Mesendoderm (in vitro differentiated cells): ENCODE measurements around the gene ISOC2.
"Not testable (repeated sequence)": the region's sequence is repeated elsewhere in the genome, so short reads cannot be mapped to it uniquely, and the experiment has no call there.

ENCODE experiments used
- DNase-seq: peaks from one replicate; pipeline ENCODE4 v3.0.0; 2013
- H2AK5ac ChIP-seq: 2 replicates; pipeline ENCODE4 v1.6.1; 2013; ENCODE audit warnings: low read length, inconsistent platforms
- H2BK120ac ChIP-seq: 2 replicates; pipeline ENCODE4 v1.6.1; 2013; ENCODE audit warnings: low read depth, mild to moderate bottlenecking, low read length, moderate library complexity, mixed read lengths
- H2BK15ac ChIP-seq: replicated peaks from 2 replicates; pipeline ENCODE4 v1.6.1; 2013; ENCODE audit warnings: low read depth, mild to moderate bottlenecking, moderate library complexity
- H2BK5ac ChIP-seq: 2 replicates; pipeline ENCODE4 v1.6.1; 2013; ENCODE audit warnings: low read length, inconsistent platforms
- H3K18ac ChIP-seq: 2 replicates; pipeline ENCODE4 v1.6.1; 2013; ENCODE audit warnings: mild to moderate bottlenecking, low read length, mixed read lengths
- H3K23ac ChIP-seq: one replicate; pipeline ENCODE4 v1.6.1; 2013; ENCODE audit warnings: low read length
- H3K27ac ChIP-seq: 2 replicates; pipeline ENCODE4 v1.5.1; 2013; ENCODE audit warnings: low read depth, mild to moderate bottlenecking, inconsistent platforms, low read length, moderate library complexity
- H3K27me3 ChIP-seq: 2 replicates; pipeline ENCODE4 v1.6.1; 2013; ENCODE audit warnings: low read length, control low read depth, mild to moderate bottlenecking, inconsistent platforms; ENCODE audit not compliant: insufficient read depth, poor library complexity
- H3K36me3 ChIP-seq: 2 replicates; pipeline ENCODE4 v1.6.1; 2013; ENCODE audit warnings: low read length, inconsistent platforms; ENCODE audit not compliant: control insufficient read depth, insufficient read depth
- H3K4ac ChIP-seq: one replicate; pipeline ENCODE4 v1.6.1; 2013; ENCODE audit warnings: low read depth, mild to moderate bottlenecking, low read length, moderate library complexity
- H3K4me1 ChIP-seq: 2 replicates; pipeline ENCODE4 v1.6.1; 2013; ENCODE audit warnings: low read depth, low read length, inconsistent platforms; ENCODE audit not compliant: control insufficient read depth
- H3K4me2 ChIP-seq: 2 replicates; pipeline ENCODE4 v1.6.1; 2013; ENCODE audit warnings: low read length
- H3K4me3 ChIP-seq: 2 replicates; pipeline ENCODE4 v1.5.1; 2013; ENCODE audit warnings: mild to moderate bottlenecking, low read length
- H3K56ac ChIP-seq: one replicate; pipeline ENCODE4 v1.6.1; 2013; ENCODE audit warnings: low read length
- H3K79me1 ChIP-seq: 2 replicates; pipeline ENCODE4 v1.6.1; 2013; ENCODE audit warnings: low read length, inconsistent platforms
- H3K79me2 ChIP-seq: 2 replicates; pipeline ENCODE4 v1.6.1; 2013; ENCODE audit warnings: mild to moderate bottlenecking, low read length; ENCODE audit not compliant: control insufficient read depth, insufficient read depth
- H3K9ac ChIP-seq: 2 replicates; pipeline ENCODE4 v1.6.1; 2013; ENCODE audit warnings: low read length, inconsistent platforms
- H4K5ac ChIP-seq: one replicate; pipeline ENCODE4 v1.6.1; 2013; ENCODE audit warnings: low read length
- H4K8ac ChIP-seq: one replicate; pipeline ENCODE4 v1.6.1; 2013; ENCODE audit warnings: low read depth, mild to moderate bottlenecking, control low read depth, low read length, moderate library complexity
- WGBS: extraction: QIAGEN DNeasy Blood & Tissue Kit; methylation state at CpG from one replicate; pipeline ENCODE4 v1.1.7; 2013; ENCODE audit warnings: low lambda C conversion rate, missing lambda C conversion rate; ENCODE audit not compliant: insufficient coverage; ENCODE audit errors: extremely low coverage; 5-methylcytosine and 5-hydroxymethylcytosine counted together

ISOC2 gene

GRCh38 chr19:55496820-55497219, 35.4 kb upstream of the ISOC2 start:
- H3K36me3 ChIP-seq, H3K9ac ChIP-seq, H3K4me2 ChIP-seq, H2BK5ac ChIP-seq, H3K27ac ChIP-seq, H2BK15ac ChIP-seq, H4K8ac ChIP-seq, DNase-seq, H3K27me3 ChIP-seq, H3K18ac ChIP-seq, H2AK5ac ChIP-seq, H3K4me3 ChIP-seq, H3K23ac ChIP-seq, H3K56ac ChIP-seq, H3K4me1 ChIP-seq, H3K79me1 ChIP-seq, H4K5ac ChIP-seq, H3K79me2 ChIP-seq, H3K4ac ChIP-seq, H2BK120ac ChIP-seq: not testable (repeated sequence)
- no CpG with 5 or more reads among the region's 10 CpGs for WGBS

- Histone ChIP-seq H3K79me1 (no peaks in the 10 kb centered on the region), H3K36me3 (no peaks in the 10 kb centered on the region), H3K23ac (no peak overlapping the region), H3K79me2 (no peaks in the 10 kb centered on the region), H4K8ac (no peak overlapping the region), H3K4me1 (no peaks in the 10 kb centered on the region), H2AK5ac (no peak overlapping the region), H3K27me3 (no peaks in the 10 kb centered on the region), H3K56ac (no peak overlapping the region), H2BK5ac (no peak overlapping the region), H4K5ac (no peak overlapping the region), H3K9ac (no peak overlapping the region), H3K4me2 (no peak overlapping the region), H3K27ac (no peak overlapping the region), H3K18ac (no peak overlapping the region), H2BK15ac (no peak overlapping the region), H3K4me3 (no peak overlapping the region), H2BK120ac (no peak overlapping the region), H3K4ac (no peak overlapping the region)
- no CpG with 5 or more reads among the region's 11 CpGs for WGBS
- DNase-seq: peak; percentile 55
Measured at GRCh38 chr19:55495646-55496349, 34.4 kb upstream of the ISOC2 start.

- H3K27me3 ChIP-seq: no peaks in the 10 kb centered on the region
- H3K4me1 ChIP-seq: no peaks in the 10 kb centered on the region
Measured at GRCh38 chr19:55494172-55494761, 32.8 kb upstream of the ISOC2 start.

GRCh38 chr19:55493645-55494171, 32.3 kb upstream of the ISOC2 start:
- no peak overlapping the region for H3K9ac ChIP-seq
- no peak overlapping the region for H4K5ac ChIP-seq
- whole genome bisulfite sequencing: no CpG with 5 or more reads among the region's 38 CpGs
- H2AK5ac ChIP-seq: no peak overlapping the region
- no peaks in the 10 kb centered on the region for H3K36me3 ChIP-seq
- no peak overlapping the region for H2BK5ac ChIP-seq
- H3K23ac ChIP-seq: no peak overlapping the region
- no peak overlapping the region for H2BK120ac ChIP-seq
- no peaks in the 10 kb centered on the region for H3K79me2 ChIP-seq
- no peak for DNase-seq
- no peaks in the 10 kb centered on the region for H3K79me1 ChIP-seq
- H3K56ac ChIP-seq: no peak overlapping the region
- H3K27ac ChIP-seq: no peak overlapping the region
- H3K4me3 ChIP-seq: no peak overlapping the region
- no peak overlapping the region for H3K18ac ChIP-seq
- no peaks in the 10 kb centered on the region for H3K27me3 ChIP-seq
- H3K4ac ChIP-seq: no peak overlapping the region
- no peaks in the 10 kb centered on the region for H3K4me1 ChIP-seq
- H3K4me2 ChIP-seq: no peak overlapping the region
- H4K8ac ChIP-seq: no peak overlapping the region
- no peak overlapping the region for H2BK15ac ChIP-seq

More at GRCh38 chr19:55494172-55494761, 32.8 kb upstream of the ISOC2 start:
- H3K4me2 ChIP-seq: no peak overlapping the region
- no peak overlapping the region for H3K4me3 ChIP-seq
- no peaks in the 10 kb centered on the region for H3K36me3 ChIP-seq
- H2BK5ac ChIP-seq: no peak overlapping the region
- no peak overlapping the region for H3K18ac ChIP-seq
- no peak overlapping the region for H2AK5ac ChIP-seq
- no peak overlapping the region for H3K4ac ChIP-seq
- no peak overlapping the region for H3K27ac ChIP-seq
- no peak overlapping the region for H3K56ac ChIP-seq
- H2BK15ac ChIP-seq: no peak overlapping the region
- H4K8ac ChIP-seq: no peak overlapping the region
- H3K79me1 ChIP-seq: no peaks in the 10 kb centered on the region
- H4K5ac ChIP-seq: no peak overlapping the region
- no peak for DNase-seq
- no peak overlapping the region for H3K9ac ChIP-seq
- no CpG with 5 or more reads among the region's 22 CpGs for WGBS
- H2BK120ac ChIP-seq: no peak overlapping the region
- H3K23ac ChIP-seq: no peak overlapping the region
- H3K79me2 ChIP-seq: no peaks in the 10 kb centered on the region

- Histone ChIP-seq H3K56ac (no peak overlapping the region), H3K27me3 (no peaks in the 10 kb centered on the region), H3K36me3 (no peaks in the 10 kb centered on the region), H3K23ac (no peak overlapping the region), H3K4me2 (no peak overlapping the region), H3K4me3 (no peak overlapping the region), H3K4ac (no peak overlapping the region), H2BK5ac (no peak overlapping the region), H2BK120ac (no peak overlapping the region), H4K5ac (no peak overlapping the region), H3K9ac (no peak overlapping the region), H3K18ac (no peak overlapping the region), H3K4me1 (no peaks in the 10 kb centered on the region), H3K79me1 (no peaks in the 10 kb centered on the region), H4K8ac (no peak overlapping the region), H3K27ac (no peak overlapping the region), H2BK15ac (no peak overlapping the region), H2AK5ac (no peak overlapping the region), H3K79me2 (no peaks in the 10 kb centered on the region)
- no peak for DNase-seq
- WGBS: no CpG with 5 or more reads among the region's 18 CpGs
Measured at GRCh38 chr19:55493052-55493644, 31.7 kb upstream of the ISOC2 start.
